Neuron (in vitro differentiated cells): ENCODE data around the gene CCNH.

Source experiments
- H2AFZ ChIP-seq: one replicate; pipeline ENCODE4 v1.6.1; 2013; ENCODE audit warnings: low read depth, mild to moderate bottlenecking, inconsistent platforms, low read length, moderate library complexity
- H3K27me3 ChIP-seq: one replicate; pipeline ENCODE4 v1.6.1; 2013; ENCODE audit warnings: low read length; ENCODE audit not compliant: insufficient read depth
- H3K36me3 ChIP-seq: one replicate; pipeline ENCODE4 v1.6.1; 2013; ENCODE audit warnings: low read length; ENCODE audit not compliant: insufficient read depth
- H3K4me1 ChIP-seq: one replicate; pipeline ENCODE4 v1.6.1; 2013; ENCODE audit warnings: low read length; ENCODE audit not compliant: insufficient read depth
- H3K4me3 ChIP-seq: 2 replicates; pipeline ENCODE4 v1.5.1; 2013; ENCODE audit warnings: mild to moderate bottlenecking, low read length, moderate library complexity
- H3K9me3 ChIP-seq: one replicate; pipeline ENCODE4 v1.6.1; 2013; ENCODE audit warnings: low read length

The CCNH gene

DNA sequence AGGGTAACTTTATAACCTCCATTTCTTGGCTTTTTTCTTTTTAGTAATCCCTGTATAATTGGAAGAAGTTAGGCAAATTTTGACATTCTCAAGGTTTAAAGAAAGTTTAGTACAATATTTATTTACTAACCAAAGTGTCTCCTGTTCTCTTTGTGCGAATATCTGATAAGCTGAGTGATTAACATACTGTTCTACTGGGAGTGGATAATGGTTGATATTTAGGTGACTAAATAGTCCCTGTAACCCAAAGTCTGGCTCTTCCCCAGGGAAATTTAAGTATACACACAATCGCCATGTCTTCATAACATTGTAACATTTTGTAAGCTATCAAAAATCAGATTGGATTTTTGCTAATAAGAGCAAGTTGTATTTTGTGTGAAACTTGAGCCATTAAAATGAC lies 40.0 kb downstream of the CCNH start:
- Histone ChIP-seq H3K4me1 (no peaks in the 10 kb centered on the region), H2AFZ (no peak overlapping the region), H3K4me3 (no peak overlapping the region), H3K9me3 (no peaks in the 10 kb centered on the region), H3K36me3 (peaks cover 54% of the 10 kb centered on the region), H3K27me3 (no peaks in the 10 kb centered on the region)

- no peak overlapping the region for H2AFZ ChIP-seq
- H3K36me3 ChIP-seq = peaks cover 49% of the 10 kb centered on the region
These were observed 43.3 kb downstream of the CCNH start for GRCh38 chr5:87369431-87369830.

GRCh38 chr5:87368601-87369000 lies 44.1 kb downstream of the CCNH start:
- H3K27me3 ChIP-seq = no peaks in the 10 kb centered on the region
- no peaks in the 10 kb centered on the region for H3K9me3 ChIP-seq
- no peak overlapping the region for H3K4me3 ChIP-seq
- H3K4me1 ChIP-seq = no peaks in the 10 kb centered on the region
- H3K36me3 ChIP-seq = peaks cover 53% of the 10 kb centered on the region
- H2AFZ ChIP-seq = no peak overlapping the region

More at GRCh38 chr5:87369431-87369830, 43.3 kb downstream of the CCNH start:
- no peaks in the 10 kb centered on the region for H3K27me3 ChIP-seq
- H3K4me1 ChIP-seq = no peaks in the 10 kb centered on the region
- no peak overlapping the region for H3K4me3 ChIP-seq
- H3K9me3 ChIP-seq = no peaks in the 10 kb centered on the region

DNA sequence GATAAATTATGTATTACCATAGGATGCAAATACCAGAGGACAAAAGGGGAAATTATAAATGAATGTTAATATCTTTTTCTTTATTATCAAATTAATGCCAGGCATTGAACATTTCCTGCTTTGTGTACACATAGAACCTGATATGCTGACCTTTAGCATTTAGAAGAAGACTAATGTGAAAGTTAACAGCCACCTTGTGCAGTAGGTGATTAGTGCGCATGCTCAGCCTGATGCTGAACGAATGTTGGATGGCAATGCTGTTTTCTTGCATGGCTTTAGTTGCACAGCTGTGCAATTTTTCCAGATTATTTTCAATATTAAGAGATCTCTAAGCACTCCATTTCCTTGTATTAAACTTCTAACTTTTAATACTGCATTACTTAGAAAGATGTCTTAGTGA lies 45.5 kb downstream of the CCNH start:
- Histone ChIP-seq H3K4me3 (no peak overlapping the region), H3K4me1 (no peaks in the 10 kb centered on the region), H3K9me3 (no peaks in the 10 kb centered on the region), H3K27me3 (no peaks in the 10 kb centered on the region), H2AFZ (no peak overlapping the region), H3K36me3 (peaks cover 55% of the 10 kb centered on the region)

- no peak overlapping the region for H3K4me3 ChIP-seq
- H3K36me3 ChIP-seq = peaks cover 47% of the 10 kb centered on the region
These were observed 51.1 kb downstream of the CCNH start for GRCh38 chr5:87361536-87362213.

GRCh38 chr5:87361031-87361445 lies 51.7 kb downstream of the CCNH start:
- Histone ChIP-seq H3K36me3 (peaks cover 48% of the 10 kb centered on the region), H3K9me3 (peaks cover 2% of the 10 kb centered on the region), H3K4me3 (no peak overlapping the region), H3K27me3 (no peaks in the 10 kb centered on the region), H2AFZ (no peak overlapping the region), H3K4me1 (no peaks in the 10 kb centered on the region)

More at GRCh38 chr5:87361536-87362213, 51.1 kb downstream of the CCNH start:
- H3K4me1 ChIP-seq = no peaks in the 10 kb centered on the region
- H2AFZ ChIP-seq = no peak overlapping the region
- H3K27me3 ChIP-seq = no peaks in the 10 kb centered on the region
- H3K9me3 ChIP-seq = no peaks in the 10 kb centered on the region

DNA sequence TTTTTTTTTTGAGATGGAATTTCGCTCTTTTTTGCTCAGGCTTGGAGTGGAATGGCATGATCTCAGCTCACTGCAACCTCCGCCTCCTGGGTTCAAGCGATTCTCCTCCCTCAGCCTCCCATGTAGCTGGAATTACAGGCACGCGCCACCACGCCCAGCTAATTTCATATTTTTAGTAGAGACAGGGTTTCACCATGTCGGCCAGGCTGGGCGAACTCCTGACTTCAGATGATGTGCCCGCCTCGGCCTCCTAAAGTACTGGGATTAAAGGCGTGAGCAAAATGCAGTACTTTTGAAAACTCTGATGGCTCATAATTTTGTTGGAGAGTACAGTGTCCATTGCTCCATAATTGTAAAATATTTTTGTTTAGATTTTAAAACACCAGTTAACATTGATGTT lies 52.6 kb downstream of the CCNH start:
- Histone ChIP-seq H3K27me3 (no peaks in the 10 kb centered on the region), H3K4me3 (no peak overlapping the region), H3K4me1 (no peaks in the 10 kb centered on the region), H2AFZ (no peak overlapping the region), H3K36me3 (peaks cover 53% of the 10 kb centered on the region), H3K9me3 (peaks cover 2% of the 10 kb centered on the region)

GRCh38 chr5:87359106-87359505 lies 53.6 kb downstream of the CCNH start:
- Histone ChIP-seq H3K27me3 (no peaks in the 10 kb centered on the region), H2AFZ (no peak overlapping the region), H3K36me3 (peaks cover 56% of the 10 kb centered on the region), H3K4me1 (no peaks in the 10 kb centered on the region), H3K9me3 (peaks cover 2% of the 10 kb centered on the region), H3K4me3 (no peak overlapping the region)

DNA sequence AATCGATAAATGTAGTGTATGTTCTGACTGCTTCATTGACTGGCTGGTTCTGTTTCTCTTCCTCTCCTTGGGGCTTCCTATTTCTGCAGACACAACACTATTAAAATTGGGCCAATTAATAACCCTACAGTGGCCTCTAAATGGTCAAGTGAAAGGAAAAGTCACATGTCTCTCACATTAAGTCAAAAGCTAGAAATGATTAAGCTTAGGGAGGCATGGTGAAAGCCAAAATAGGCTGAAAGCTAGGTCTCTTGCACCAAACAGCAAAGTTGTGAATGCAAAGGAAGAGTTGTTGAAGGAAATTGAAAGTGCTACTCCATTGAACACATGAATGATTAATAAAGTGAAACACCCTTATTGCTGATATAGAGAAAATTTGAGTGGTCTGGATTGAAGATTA lies 58.2 kb downstream of the CCNH start:
- Histone ChIP-seq H2AFZ (no peak overlapping the region), H3K36me3 (peaks cover 39% of the 10 kb centered on the region), H3K27me3 (no peaks in the 10 kb centered on the region)

DNA sequence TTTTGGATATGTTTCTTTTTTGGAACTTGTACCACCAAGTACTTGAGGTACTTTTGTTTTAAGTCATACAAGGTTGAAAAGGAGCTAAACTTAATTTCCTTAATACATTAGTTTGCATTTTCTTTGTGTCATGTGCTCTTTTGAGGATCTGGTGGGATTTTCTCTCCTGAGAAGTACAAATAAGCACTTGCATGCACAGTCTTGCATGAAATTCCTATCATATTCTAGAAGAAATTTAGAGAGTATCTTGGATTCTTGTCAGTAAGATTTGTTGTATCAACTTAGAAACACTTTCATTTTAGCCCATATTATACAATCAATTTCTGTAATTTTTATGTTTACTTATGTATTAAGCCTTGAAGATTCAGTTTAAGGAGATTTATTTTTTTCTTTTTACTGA lies 64.9 kb downstream of the CCNH start:
- peaks cover 19% of the 10 kb centered on the region for H3K36me3 ChIP-seq

More for the DNA sequence above, 58.2 kb downstream of the CCNH start:
- H3K9me3 ChIP-seq = peaks cover 2% of the 10 kb centered on the region
- no peaks in the 10 kb centered on the region for H3K4me1 ChIP-seq
- H3K4me3 ChIP-seq = no peak overlapping the region

GRCh38 chr5:87347272-87347671 lies 65.5 kb downstream of the CCNH start:
- Histone ChIP-seq H3K27me3 (no peaks in the 10 kb centered on the region), H3K9me3 (peaks cover 2% of the 10 kb centered on the region), H3K36me3 (peaks cover 22% of the 10 kb centered on the region), H3K4me3 (no peak overlapping the region), H3K4me1 (no peaks in the 10 kb centered on the region), H2AFZ (no peak overlapping the region)

More for the DNA sequence above, 64.9 kb downstream of the CCNH start:
- Histone ChIP-seq H2AFZ (no peak overlapping the region), H3K4me1 (no peaks in the 10 kb centered on the region), H3K4me3 (no peak overlapping the region), H3K27me3 (no peaks in the 10 kb centered on the region), H3K9me3 (peaks cover 2% of the 10 kb centered on the region)
